ENCODE measurements around the gene ANKRD49.

DNA sequence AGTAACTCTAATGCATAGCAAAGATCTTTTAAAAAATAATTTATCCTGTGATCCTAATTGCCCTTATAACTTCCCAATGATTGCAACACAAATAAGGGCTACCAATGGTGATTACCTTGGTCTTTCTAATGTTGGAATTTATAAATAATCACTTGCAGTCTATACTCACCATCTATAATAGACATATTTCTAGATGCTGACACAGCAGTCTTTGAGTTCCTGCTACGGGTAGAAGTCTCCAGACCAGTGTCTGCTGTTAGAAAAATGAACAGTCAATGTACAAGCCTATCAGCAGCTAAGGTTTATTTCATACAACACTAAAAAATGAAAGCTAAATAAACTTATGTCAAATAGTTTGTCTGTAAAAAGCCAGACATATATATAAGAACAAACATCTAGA lies 48.1 kb upstream of the ANKRD49 start:
- TF ChIP-seq CTCF (IDR thresholded peaks at IDR 0.05) (no peak), POLR2A (IDR thresholded peaks at IDR 0.05) (no peak)

Data from uterus (tissue), 2 donors.